Activated naive CD8-positive, alpha-beta T cell treated with anti-CD3 and anti-CD28 coated beads, Interleukin-2, amount 10 ng/mL, durations not matched to agents 7 days and 5 days (primary cell): ENCODE data around the gene ARPC3. TPM values are rescaled to one million over a fixed set of nuclear protein-coding genes. Genes with fewer than 3 reads are reported as not detected.

Source experiments
- ATAC-seq: fragments of 150-1000 bp; cut with Tn5 transposase; one replicate; pipeline ENCODE4 v1.10.0; 2021; ENCODE audit warnings: low read depth, moderate library complexity
- POLR2A ChIA-PET: fragments of 350-600 bp; sonication (Branson Sonifier 250); formaldehyde crosslinking; loops from one replicate; lab custom pipeline; 2021; ENCODE audit warnings: antibody characterized with exemption; lab: Charles Lee
- DNase-seq: peaks from one replicate; pipeline ENCODE4 v3.0.0; 2021
- H3K27ac Mint-ChIP-seq: one replicate; pipeline ENCODE4 v1.8.0; 2022; ENCODE audit warnings: mild to moderate bottlenecking, mixed read lengths
- H3K27me3 Mint-ChIP-seq: one replicate; pipeline ENCODE4 v1.8.0; 2022; ENCODE audit warnings: mild to moderate bottlenecking, moderate library complexity, mixed read lengths
- H3K36me3 Mint-ChIP-seq: one replicate; pipeline ENCODE4 v1.8.0; 2021; ENCODE audit warnings: mild to moderate bottlenecking, mixed read lengths
- H3K4me1 Mint-ChIP-seq: one replicate; pipeline ENCODE4 v1.8.0; 2021; ENCODE audit warnings: mixed read lengths
- H3K4me3 Mint-ChIP-seq: one replicate; pipeline ENCODE4 v1.8.0; 2022; ENCODE audit warnings: mild to moderate bottlenecking, moderate library complexity, mixed read lengths
- H3K9me3 Mint-ChIP-seq: one replicate; pipeline ENCODE4 v1.8.0; 2021; ENCODE audit warnings: mixed read lengths
- total RNA-seq, 2 experiments: library from RNA; stranded (reverse); gene quantifications; one replicate each; pipeline ENCODE4 v1.2.3, GENCODE V29; 2021

The ARPC3 gene
- total RNA-seq, 2 experiments from 2014 or later = 361 to 371 TPM

DNA sequence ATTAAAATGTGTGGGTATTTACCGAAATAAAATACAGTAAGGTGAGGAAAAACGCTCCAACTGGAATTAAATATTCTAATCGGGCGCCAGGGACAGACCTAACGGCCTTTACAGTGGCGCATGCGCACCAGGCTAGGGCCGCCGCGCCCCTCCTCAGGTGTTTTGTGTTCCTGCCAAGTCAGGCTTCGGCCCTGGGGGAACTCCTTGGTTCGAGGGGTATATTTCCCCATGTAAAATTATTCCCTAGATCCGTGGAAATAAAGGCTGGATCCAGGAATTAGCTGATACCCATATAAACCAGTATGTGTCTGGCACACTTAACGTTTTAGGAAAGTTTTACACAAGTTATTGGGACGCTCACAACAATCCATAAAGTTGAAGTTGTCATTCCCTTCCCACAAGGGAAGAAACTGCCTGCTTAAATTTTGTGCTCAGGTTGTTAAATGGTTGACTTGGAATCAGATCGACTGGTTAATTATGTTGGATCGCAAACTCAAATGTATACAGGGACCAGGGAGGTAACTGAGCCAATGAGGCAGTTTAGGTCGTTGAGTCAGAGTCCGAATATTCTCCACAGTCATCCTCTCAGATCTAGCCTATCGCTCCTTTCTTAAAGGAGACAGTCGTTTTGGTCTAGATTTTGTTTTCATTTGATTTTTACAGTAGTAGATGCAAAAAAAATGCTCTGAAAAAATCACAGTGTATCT, 46.0 kb downstream of the ARPC3 start:
- ATAC-seq = peak; percentile 55
- Mint-ChIP-seq H3K9me3 (no peaks in the 10 kb centered on the region), H3K4me1 (peaks cover 19% of the 10 kb centered on the region), H3K27ac (peak overlapping the region; percentile 98), H3K4me3 (peak overlapping the region; percentile 97), H3K36me3 (peaks cover 12% of the 10 kb centered on the region), H3K27me3 (no peaks in the 10 kb centered on the region)
- DNase-seq = peak; percentile 81
- POLR2A ChIA-PET = interaction anchor here (0.8 kb wide), 1 partner anchor 17 kb away, joined by 3 read pairs; no protein-coding TSS in a partner anchor

DNA sequence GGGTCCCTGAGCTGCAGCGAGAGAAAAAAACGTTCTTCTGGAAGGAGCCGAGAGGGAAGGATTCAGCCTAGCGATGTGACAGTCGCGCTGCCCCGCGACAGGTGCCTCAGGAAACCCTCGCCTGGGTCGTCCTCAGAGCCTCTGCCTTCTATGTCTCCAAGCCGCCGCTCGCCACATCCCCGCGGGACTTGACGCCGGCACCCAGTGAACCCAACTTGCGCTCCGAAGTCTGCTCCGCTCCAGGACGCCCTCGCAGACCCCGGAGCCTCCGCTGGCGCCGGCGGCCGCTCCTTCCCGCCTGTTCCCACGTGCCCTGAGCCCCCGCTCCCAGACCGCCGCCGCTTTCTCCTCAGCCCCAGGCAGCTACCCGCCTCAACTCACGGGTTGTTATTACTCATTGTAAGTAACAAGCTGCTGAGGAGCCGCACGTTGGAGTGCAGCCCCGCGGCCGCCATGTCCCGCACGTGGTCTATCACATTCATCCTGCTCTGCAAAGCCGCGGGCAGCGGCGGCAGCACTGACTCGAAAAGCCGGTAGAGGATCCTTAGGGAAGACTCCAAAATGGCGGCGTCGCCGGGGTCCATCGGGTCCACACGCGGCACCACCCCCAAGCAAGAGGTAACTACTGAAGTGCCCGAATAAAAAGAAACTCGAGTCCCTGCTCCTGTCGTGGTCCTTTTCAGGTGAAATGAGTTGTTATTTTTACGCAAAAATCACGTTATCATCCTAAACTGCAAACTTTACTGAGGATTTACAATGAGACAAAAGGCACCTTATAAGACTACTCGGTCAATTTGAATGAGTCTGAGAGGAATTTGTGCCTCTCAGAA, 46.8 kb downstream of the ARPC3 start, which contains the start of gene ANAPC7:
ANAPC7 (minus strand) TSS at position 563 of the 830 bp plus-strand sequence; CDS start at position 482, 81 bp downstream.
- peak within 1 kb of the TSS; percentile 98 for H3K27ac Mint-ChIP-seq
- H3K36me3 Mint-ChIP-seq = peaks cover 12% of the 10 kb centered on the region
- no peaks in the 10 kb centered on the region for H3K27me3 Mint-ChIP-seq
- POLR2A ChIA-PET = interaction anchor here (1.4 kb wide), 1 partner anchor 65 kb away, joined by 5 read pairs; the partner anchor contains the start of genes FAM216A and GPN3
- H3K9me3 Mint-ChIP-seq = no peaks in the 10 kb centered on the region
- peak; percentile 86 for ATAC-seq
- DNase-seq = peak; percentile 87
- H3K4me1 Mint-ChIP-seq = peaks cover 19% of the 10 kb centered on the region
- peak within 1 kb of the TSS; percentile 97 for H3K4me3 Mint-ChIP-seq

Other genes starting within 250 kb of the ARPC3 start
- gene ATP2A2, start 169.1 kb downstream of the ARPC3 start, total RNA-seq = 10 to 100 TPM; 96.1 to 100.0 TPM
- 10 to 100 TPM; 63.0 to 67.1 TPM for gene ANAPC7, start 46.6 kb downstream of the ARPC3 start, total RNA-seq
- 10 to 100 TPM; 22.9 to 23.4 TPM for gene GPN3, start 17.9 kb upstream of the ARPC3 start, total RNA-seq
- gene FAM216A, start 18.5 kb upstream of the ARPC3 start, total RNA-seq = 10 to 100 TPM; 20.0 to 21.6 TPM
- 100 to 1,000 TPM; 132 to 138 TPM for gene VPS29, start 51.8 kb upstream of the ARPC3 start, total RNA-seq
- 1 to 10 TPM; 1.8 to 2.3 TPM for gene RAD9B, start 52.0 kb upstream of the ARPC3 start, total RNA-seq
- 10 to 100 TPM; 28.3 to 30.0 TPM for gene PPTC7, start 133.0 kb upstream of the ARPC3 start, total RNA-seq
- gene TCTN1, start 163.8 kb upstream of the ARPC3 start, total RNA-seq = 10 to 100 TPM; 10.1 to 10.3 TPM
- 10 to 100 TPM; 20.3 to 21.0 TPM for gene HVCN1, start 238.8 kb upstream of the ARPC3 start, total RNA-seq